CD14-positive monocyte (primary cell): ENCODE measurements around the gene SEC14L2. TPM values are rescaled to one million over a fixed set of nuclear protein-coding genes. Genes with fewer than 3 reads are reported as not detected.
A peak's percentile ranks its signal among the peaks of the same experiment; 100 is the strongest.

Experiments used
- DNase-seq, 3 donors: peaks; one replicate each; pipeline ENCODE4 v3.0.0-alpha.2; 2011 to 2022
- H2AFZ ChIP-seq: 2 replicates; pipeline ENCODE4 v1.6.0; 2012; ENCODE audit warnings: mild to moderate bottlenecking, low read depth, low read length, inconsistent platforms; ENCODE audit not compliant: insufficient read depth, poor library complexity, severe bottlenecking
- H3K27ac ChIP-seq, 2 donors: 1 replicate in 1 of 2; 2 replicates in 1 of 2; pipeline ENCODE4 v1.5.1; 2012 to 2013; ENCODE audit warnings: low read length in 2 of 2, control low read depth in 1 of 2, inconsistent platforms in 1 of 2, low read depth in 1 of 2, mild to moderate bottlenecking in 1 of 2
- H3K27me3 ChIP-seq, 2 donors: one replicate each; pipeline versions ENCODE4 v1.6.0 to v1.6.1; 2011 to 2013; ENCODE audit warnings: low read length in 2 of 2; ENCODE audit not compliant: control insufficient read depth in 2 of 2, insufficient read depth in 2 of 2
- H3K36me3 ChIP-seq, 2 donors: replicated peaks in 1 of 2; 1 replicate in 1 of 2; 2 replicates in 1 of 2; pipeline versions ENCODE4 v1.5.1 to v1.6.1; 2012 to 2013; ENCODE audit warnings: low read length in 2 of 2, control low read depth in 1 of 2, inconsistent platforms in 1 of 2, mild to moderate bottlenecking in 1 of 2; ENCODE audit not compliant: insufficient read depth in 2 of 2, control insufficient read depth in 1 of 2
- H3K4me1 ChIP-seq, 2 donors: 1 replicate in 1 of 2; 2 replicates in 1 of 2; pipeline versions ENCODE4 v1.5.1 to v1.6.1; 2012 to 2013; ENCODE audit warnings: low read length in 2 of 2, control low read depth in 1 of 2, inconsistent platforms in 1 of 2, mild to moderate bottlenecking in 1 of 2, moderate library complexity in 1 of 2; ENCODE audit not compliant: insufficient read depth in 2 of 2, control insufficient read depth in 1 of 2
- H3K4me2 ChIP-seq: replicated peaks from 2 replicates; pipeline ENCODE3; 2012; ENCODE audit warnings: low read length, moderate library complexity, mild to moderate bottlenecking; ENCODE audit not compliant: poor library complexity, severe bottlenecking; ENCODE audit errors: extremely low read depth
- H3K4me3 ChIP-seq, 3 experiments: fragments of 200-600 bp in 1 of 3; sonication (generic) in 1 of 3; replicated peaks in 1 of 3; 1 replicate in 2 of 3; 2 replicates in 1 of 3; pipeline ENCODE4 v1.5.1; 2011 to 2013; ENCODE audit warnings: low read length in 3 of 3, mild to moderate bottlenecking in 3 of 3, control low read depth in 2 of 3, low read depth in 2 of 3, inconsistent platforms in 1 of 3, moderate library complexity in 1 of 3
- H3K79me2 ChIP-seq: 2 replicates; pipeline ENCODE4 v1.6.0; 2012; ENCODE audit warnings: mild to moderate bottlenecking, control low read depth, inconsistent platforms, low read length, moderate library complexity; ENCODE audit not compliant: insufficient read depth
- H3K9ac ChIP-seq: 2 replicates; pipeline ENCODE4 v1.6.0; 2017; ENCODE audit warnings: low read length, mild to moderate bottlenecking; ENCODE audit not compliant: insufficient read depth, poor library complexity, severe bottlenecking
- H3K9me3 ChIP-seq, 2 donors: replicated peaks in 1 of 2; 1 replicate in 1 of 2; 2 replicates in 1 of 2; pipeline versions ENCODE4 v1.5.1 to v1.6.1; 2012 to 2013; ENCODE audit warnings: low read length in 2 of 2, control low read depth in 1 of 2; ENCODE audit not compliant: control insufficient read depth in 1 of 2, insufficient read depth in 1 of 2
- H4K20me1 ChIP-seq: 2 replicates; pipeline ENCODE4 v1.6.0; 2012; ENCODE audit warnings: mild to moderate bottlenecking, low read length, control low read depth, moderate library complexity; ENCODE audit not compliant: insufficient read depth
- H3K27ac Mint-ChIP-seq, 7 donors: one replicate each; pipeline ENCODE4 v1.8.0; 2020; ENCODE audit warnings: mild to moderate bottlenecking in 7 of 7, mixed read lengths in 7 of 7, moderate library complexity in 6 of 7, inconsistent platforms in 2 of 7
- H3K27me3 Mint-ChIP-seq, 3 donors: one replicate each; pipeline ENCODE4 v1.8.0; 2021 to 2022; ENCODE audit warnings: low read depth in 3 of 3, mild to moderate bottlenecking in 3 of 3, mixed read lengths in 3 of 3, moderate library complexity in 3 of 3, inconsistent platforms in 1 of 3
- H3K36me3 Mint-ChIP-seq, 2 donors: one replicate each; pipeline ENCODE4 v1.8.0; 2020; ENCODE audit warnings: mixed read lengths in 2 of 2, inconsistent platforms in 1 of 2, mild to moderate bottlenecking in 1 of 2
- H3K4me1 Mint-ChIP-seq: one replicate; pipeline ENCODE4 v1.8.0; 2020; ENCODE audit warnings: mild to moderate bottlenecking, mixed read lengths
- H3K4me3 Mint-ChIP-seq, 2 donors: one replicate each; pipeline ENCODE4 v1.8.0; 2020; ENCODE audit warnings: mild to moderate bottlenecking in 2 of 2, mixed read lengths in 2 of 2, moderate library complexity in 1 of 2
- H3K9me3 Mint-ChIP-seq, 7 donors: one replicate each; pipeline ENCODE4 v1.8.0; 2020 to 2022; ENCODE audit warnings: mixed read lengths in 7 of 7, mild to moderate bottlenecking in 6 of 7, moderate library complexity in 6 of 7, inconsistent platforms in 2 of 7
- CTCF ChIP-seq: fragments of 200-600 bp; IDR thresholded peaks from one replicate; pipeline ENCODE4 v1.8.0; 2022; ENCODE audit warnings: antibody characterized with exemption, mild to moderate bottlenecking
- WGBS: methylation state at CpG from one replicate; pipeline ENCODE4 v1.1.5; 2013; ENCODE audit warnings: missing lambda C conversion rate; ENCODE audit not compliant: insufficient coverage; 5-methylcytosine and 5-hydroxymethylcytosine counted together
- intact Hi-C, 2 donors: fragments of 100-400 bp; cut with micrococcal nuclease; formaldehyde crosslinking; loops; one replicate each; pipeline versions ENCODE4 v1.15.0 to v1.15.1; 2023
- polyA minus RNA-seq: library from RNA; depleted of rRNA, polyadenylated mRNA; stranded (reverse); fragments of >200 nt; gene quantifications from 2 replicates; pipeline ENCODE4 v1.2.3, GENCODE V29; 2012
- polyA plus RNA-seq, 3 donors: library from polyadenylated mRNA; depleted of rRNA in 1 of 3; unstranded in 2 of 3; stranded (reverse) in 1 of 3; fragments of 300-500 nt in 2 of 3; fragments of >200 nt in 1 of 3; fragmentation: Illumina TruSeq in 2 of 3; gene quantifications; 1 replicate in 2 of 3; 2 replicates in 1 of 3; pipeline ENCODE4 v1.2.3, GENCODE V29; 2012 to 2021
- total RNA-seq, 12 experiments: library from RNA in 1 of 12; stranded (reverse) in 1 of 12; fragments of 120-200 nt in 1 of 12; gene quantifications; one replicate each; pipeline ENCODE4 v1.2.4 and lab custom pipeline; 2013 to 2026; ENCODE audit warnings: mixed read lengths in 6 of 12, inconsistent platforms in 1 of 12

The SEC14L2 gene
- 0.10 TPM for total RNA-seq (2013)
- polyA plus RNA-seq (under 1 TPM in 2 of 3 donors, not detected in 1; 0.03 TPM), polyA minus RNA-seq (0.55 and 1.1 TPM in 2 replicates), total RNA-seq (lab: John Stamatoyannopoulos, UW) (0.59 to 4.4 (median 1.4) reads per million in 11 experiments)

- WGBS, result 1% methylated on average over 49 of the region's 56 CpGs
- Histone ChIP-seq H3K36me3 (no peaks in the 10 kb centered on the region), H2AFZ (peak within 1 kb of the TSS; percentile 59), H4K20me1 (no peaks in the 10 kb centered on the region), H3K9ac (peak within 1 kb of the TSS; percentile 15), H3K27ac (no peak within 1 kb of the TSS), H3K9me3 (peaks cover 0 to 8% of the 10 kb centered on the region in 2 donors), H3K4me1 (peaks cover 5 to 9% of the 10 kb centered on the region in 2 donors), H3K79me2 (no peaks in the 10 kb centered on the region), H3K4me2 (peak within 1 kb of the TSS; percentile 69), H3K27me3 (peaks cover 33 to 49% of the 10 kb centered on the region in 2 donors), H3K4me3 (peak within 1 kb of the TSS in 2 of 3 experiments; percentile 11 to 49)
- Mint-ChIP-seq H3K27ac (no peak within 1 kb of the TSS), H3K4me3 (peak within 1 kb of the TSS; percentile 66 to 84), H3K9me3 (peaks cover 0 to 11% (median 0%) of the 10 kb centered on the region in 7 donors), H3K36me3 (peaks cover 2 to 3% of the 10 kb centered on the region in 2 donors), H3K4me1 (peaks cover 14% of the 10 kb centered on the region), H3K27me3 (peaks cover 50 to 65% (median 51%) of the 10 kb centered on the region in 3 donors)
- no peak for TF ChIP-seq CTCF
- intact Hi-C loops, result no loop called here
- DNase-seq, result no peak
Measured at GRCh38 chr22:30396871-30397655, at the start of gene SEC14L2. Gene SEC14L2, plus strand, starts transcription at chr22:30397018. Its CDS starts 99 bp downstream, at chr22:30397117.

GRCh38 chr22:30347255-30347892 lies 49.4 kb upstream of the SEC14L2 start:
- H3K79me2 ChIP-seq, result peaks cover 51% of the 10 kb centered on the region

More at GRCh38 chr22:30347255-30347892, 49.4 kb upstream of the SEC14L2 start:
- Histone ChIP-seq H3K9ac (no peak overlapping the region), H3K4me3 (no peak overlapping the region), H3K27me3 (no peaks in the 10 kb centered on the region), H3K4me2 (no peak overlapping the region), H4K20me1 (peaks cover 96% of the 10 kb centered on the region), H3K9me3 (no peaks in the 10 kb centered on the region), H3K4me1 (no peaks in the 10 kb centered on the region), H3K36me3 (peaks cover 96 to 100% of the 10 kb centered on the region in 2 donors), H3K27ac (no peak overlapping the region), H2AFZ (no peak overlapping the region)
- peaks cover 87 to 100% of the 10 kb centered on the region in 2 donors for H3K36me3 Mint-ChIP-seq
- 51% methylated on average over 2 of the region's 5 CpGs for WGBS
- intact Hi-C loops, result no loop called here
- no peak for DNase-seq
- H3K9me3 Mint-ChIP-seq, result peaks cover 0 to 2% (median 0%) of the 10 kb centered on the region in 7 donors
- peaks cover 0 to 1% (median 0%) of the 10 kb centered on the region in 3 donors for H3K27me3 Mint-ChIP-seq
- H3K4me1 Mint-ChIP-seq, result peaks cover 2% of the 10 kb centered on the region
- H3K4me3 Mint-ChIP-seq, result no peak overlapping the region
- peak overlapping the region in 1 of 7 donors; percentile 11 for H3K27ac Mint-ChIP-seq
- no peak for TF ChIP-seq CTCF
